Stimulated activated memory B cell treated with anti-CD40 and anti-IgM and Interleukin-4, amounts not matched to agents 10 μg/mL and 1 μg/mL and 100 μg/mL, for 72 hours (primary cell): ENCODE data around the gene EPHA10.

Experiments used
- ATAC-seq: fragments of 150-1000 bp; cut with Tn5 transposase; 2 replicates; pipeline ENCODE4 v1.10.0; 2021
- H3K27ac Mint-ChIP-seq: one replicate; pipeline ENCODE4 v1.8.0; 2022; ENCODE audit warnings: mild to moderate bottlenecking, mixed read lengths
- H3K27me3 Mint-ChIP-seq: one replicate; pipeline ENCODE4 v1.8.0; 2022; ENCODE audit warnings: mixed read lengths
- H3K36me3 Mint-ChIP-seq: one replicate; pipeline ENCODE4 v1.8.0; 2022; ENCODE audit warnings: mixed read lengths
- H3K4me1 Mint-ChIP-seq: one replicate; pipeline ENCODE4 v1.8.0; 2022; ENCODE audit warnings: mixed read lengths
- H3K4me3 Mint-ChIP-seq: one replicate; pipeline ENCODE4 v1.8.0; 2022; ENCODE audit warnings: mild to moderate bottlenecking, moderate library complexity, mixed read lengths
- H3K9me3 Mint-ChIP-seq: one replicate; pipeline ENCODE4 v1.8.0; 2022; ENCODE audit warnings: mixed read lengths

EPHA10 gene

GRCh38 chr1:37717631-37718030 lies 47.3 kb downstream of the EPHA10 start:
- no peaks in the 10 kb centered on the region for H3K36me3 Mint-ChIP-seq
- H3K27me3 Mint-ChIP-seq, result peaks cover 24% of the 10 kb centered on the region
- no peaks in the 10 kb centered on the region for H3K9me3 Mint-ChIP-seq
- no peak overlapping the region for H3K27ac Mint-ChIP-seq
- no peak for ATAC-seq
- no peaks in the 10 kb centered on the region for H3K4me1 Mint-ChIP-seq
- no peak overlapping the region for H3K4me3 Mint-ChIP-seq

GRCh38 chr1:37716321-37716720 lies 48.6 kb downstream of the EPHA10 start:
- peaks cover 24% of the 10 kb centered on the region for H3K27me3 Mint-ChIP-seq
- no peaks in the 10 kb centered on the region for H3K4me1 Mint-ChIP-seq
- no peak overlapping the region for H3K4me3 Mint-ChIP-seq
- no peak overlapping the region for H3K27ac Mint-ChIP-seq
- H3K36me3 Mint-ChIP-seq, result no peaks in the 10 kb centered on the region
- no peaks in the 10 kb centered on the region for H3K9me3 Mint-ChIP-seq
- ATAC-seq, result no peak

- Mint-ChIP-seq H3K27me3 (peaks cover 24% of the 10 kb centered on the region), H3K36me3 (peaks cover under 1% of the 10 kb centered on the region), H3K27ac (no peak overlapping the region), H3K9me3 (no peaks in the 10 kb centered on the region), H3K4me1 (no peaks in the 10 kb centered on the region), H3K4me3 (no peak overlapping the region)
- ATAC-seq, result no peak
These were observed 50.2 kb downstream of the EPHA10 start for GRCh38 chr1:37714689-37715088.

DNA sequence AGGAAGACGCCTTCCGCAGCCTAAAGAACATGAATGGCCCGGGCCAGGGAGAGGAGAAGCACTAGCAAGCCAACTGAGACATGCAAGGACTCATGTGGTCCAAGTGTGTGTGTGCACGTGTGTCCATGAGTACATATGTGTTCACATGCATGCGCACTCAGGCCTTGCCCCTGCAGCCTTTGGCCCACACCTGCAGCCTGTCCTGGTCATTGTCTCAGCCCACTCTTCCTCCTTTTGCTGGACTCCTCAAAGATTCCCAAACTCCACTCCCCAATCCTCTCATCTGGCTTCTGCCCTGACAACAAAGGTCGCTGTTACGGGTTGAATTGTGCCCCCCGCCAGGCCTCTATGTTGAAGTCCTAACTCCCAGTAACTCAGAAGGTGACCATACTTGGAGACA lies 50.7 kb downstream of the EPHA10 start:
- Mint-ChIP-seq H3K4me3 (no peak overlapping the region), H3K4me1 (no peaks in the 10 kb centered on the region), H3K27ac (no peak overlapping the region), H3K36me3 (peaks cover 5% of the 10 kb centered on the region), H3K9me3 (no peaks in the 10 kb centered on the region), H3K27me3 (peaks cover 20% of the 10 kb centered on the region)
- no peak for ATAC-seq

DNA sequence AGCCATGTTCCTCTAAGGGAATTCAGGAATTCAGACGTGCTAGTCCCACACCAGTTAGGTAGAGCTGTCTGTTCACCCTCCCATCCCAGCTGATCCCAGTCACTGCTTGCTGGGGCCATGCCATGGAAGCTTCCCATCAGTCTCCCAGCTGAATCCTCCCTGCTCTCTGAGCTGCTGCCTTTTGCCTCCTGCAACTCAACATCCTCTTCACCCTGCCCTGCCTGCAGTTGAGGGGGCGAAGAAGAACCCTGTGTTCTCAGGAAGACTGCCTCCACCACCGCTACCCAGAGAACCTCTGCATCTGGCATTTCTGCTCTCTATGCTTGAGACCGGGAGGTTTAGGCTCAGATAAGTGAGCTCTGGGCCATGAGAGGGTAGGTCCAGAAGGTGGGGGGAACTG lies 56.4 kb downstream of the EPHA10 start:
- peaks cover 26% of the 10 kb centered on the region for H3K36me3 Mint-ChIP-seq
- H3K27me3 Mint-ChIP-seq, result no peaks in the 10 kb centered on the region
- no peaks in the 10 kb centered on the region for H3K9me3 Mint-ChIP-seq
- no peak overlapping the region for H3K4me3 Mint-ChIP-seq
- ATAC-seq, result no peak
- H3K27ac Mint-ChIP-seq, result no peak overlapping the region
- no peaks in the 10 kb centered on the region for H3K4me1 Mint-ChIP-seq

GRCh38 chr1:37705399-37705798 lies 59.5 kb downstream of the EPHA10 start:
- ATAC-seq, result no peak
- no peaks in the 10 kb centered on the region for H3K9me3 Mint-ChIP-seq
- H3K36me3 Mint-ChIP-seq, result peaks cover 37% of the 10 kb centered on the region
- no peak overlapping the region for H3K4me3 Mint-ChIP-seq
- no peak overlapping the region for H3K27ac Mint-ChIP-seq
- H3K27me3 Mint-ChIP-seq, result no peaks in the 10 kb centered on the region
- H3K4me1 Mint-ChIP-seq, result no peaks in the 10 kb centered on the region

GRCh38 chr1:37704966-37705365 lies 60.0 kb downstream of the EPHA10 start:
- peaks cover 37% of the 10 kb centered on the region for H3K36me3 Mint-ChIP-seq
- H3K27me3 Mint-ChIP-seq, result no peaks in the 10 kb centered on the region
- no peak overlapping the region for H3K27ac Mint-ChIP-seq
- H3K4me3 Mint-ChIP-seq, result no peak overlapping the region
- no peak for ATAC-seq
- no peaks in the 10 kb centered on the region for H3K4me1 Mint-ChIP-seq
- no peaks in the 10 kb centered on the region for H3K9me3 Mint-ChIP-seq

GRCh38 chr1:37703061-37703460 lies 61.9 kb downstream of the EPHA10 start:
- peaks cover 33% of the 10 kb centered on the region for H3K36me3 Mint-ChIP-seq
- no peaks in the 10 kb centered on the region for H3K9me3 Mint-ChIP-seq
- no peak for ATAC-seq
- H3K4me1 Mint-ChIP-seq, result no peaks in the 10 kb centered on the region
- no peaks in the 10 kb centered on the region for H3K27me3 Mint-ChIP-seq
- H3K4me3 Mint-ChIP-seq, result no peak overlapping the region
- no peak overlapping the region for H3K27ac Mint-ChIP-seq

- Mint-ChIP-seq H3K27me3 (no peaks in the 10 kb centered on the region), H3K9me3 (no peaks in the 10 kb centered on the region), H3K27ac (no peak overlapping the region), H3K36me3 (peaks cover 21% of the 10 kb centered on the region), H3K4me1 (no peaks in the 10 kb centered on the region), H3K4me3 (no peak overlapping the region)
- no peak for ATAC-seq
These were observed 63.9 kb downstream of the EPHA10 start for GRCh38 chr1:37701051-37701450.

GRCh38 chr1:37699147-37699546 lies 65.8 kb downstream of the EPHA10 start:
- no peaks in the 10 kb centered on the region for H3K4me1 Mint-ChIP-seq
- H3K36me3 Mint-ChIP-seq, result peaks cover 21% of the 10 kb centered on the region
- no peaks in the 10 kb centered on the region for H3K9me3 Mint-ChIP-seq
- ATAC-seq, result no peak
- no peaks in the 10 kb centered on the region for H3K27me3 Mint-ChIP-seq
- H3K27ac Mint-ChIP-seq, result no peak overlapping the region
- no peak overlapping the region for H3K4me3 Mint-ChIP-seq

GRCh38 chr1:37697737-37698136 lies 67.2 kb downstream of the EPHA10 start:
- Mint-ChIP-seq H3K4me3 (no peak overlapping the region), H3K27me3 (no peaks in the 10 kb centered on the region), H3K4me1 (no peaks in the 10 kb centered on the region), H3K27ac (no peak overlapping the region), H3K9me3 (no peaks in the 10 kb centered on the region), H3K36me3 (peaks cover 21% of the 10 kb centered on the region)
- ATAC-seq, result no peak

DNA sequence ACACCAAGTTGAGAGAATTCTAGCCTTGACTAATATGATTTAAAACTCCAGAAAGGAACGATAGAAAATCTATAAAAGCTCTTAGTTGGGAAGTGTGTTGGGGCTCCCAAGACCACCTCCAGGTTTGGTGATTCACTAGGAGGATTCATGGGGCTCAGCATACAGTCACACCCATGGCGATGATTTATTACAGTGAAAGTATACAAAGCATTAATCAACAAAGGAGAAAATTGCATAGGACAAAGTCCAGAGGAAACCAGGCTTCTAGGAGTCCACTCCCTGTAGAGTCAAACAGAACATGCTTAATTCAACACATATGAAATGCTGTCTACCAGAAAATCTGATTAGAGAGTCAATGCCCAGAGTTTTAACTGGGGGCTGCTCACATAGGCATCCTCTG lies 67.8 kb downstream of the EPHA10 start:
- peaks cover 1% of the 10 kb centered on the region for H3K4me1 Mint-ChIP-seq
- H3K36me3 Mint-ChIP-seq, result peaks cover 17% of the 10 kb centered on the region
- no peak overlapping the region for H3K4me3 Mint-ChIP-seq
- no peaks in the 10 kb centered on the region for H3K9me3 Mint-ChIP-seq
- H3K27me3 Mint-ChIP-seq, result no peaks in the 10 kb centered on the region
- H3K27ac Mint-ChIP-seq, result no peak overlapping the region
- no peak for ATAC-seq

GRCh38 chr1:37692834-37693175 lies 72.1 kb downstream of the EPHA10 start:
- Mint-ChIP-seq H3K9me3 (no peaks in the 10 kb centered on the region), H3K27me3 (no peaks in the 10 kb centered on the region), H3K27ac (peak overlapping the region; percentile 92), H3K4me1 (peaks cover 42% of the 10 kb centered on the region), H3K4me3 (peak overlapping the region; percentile 100), H3K36me3 (peaks cover 8% of the 10 kb centered on the region)
- ATAC-seq, result no peak

DNA sequence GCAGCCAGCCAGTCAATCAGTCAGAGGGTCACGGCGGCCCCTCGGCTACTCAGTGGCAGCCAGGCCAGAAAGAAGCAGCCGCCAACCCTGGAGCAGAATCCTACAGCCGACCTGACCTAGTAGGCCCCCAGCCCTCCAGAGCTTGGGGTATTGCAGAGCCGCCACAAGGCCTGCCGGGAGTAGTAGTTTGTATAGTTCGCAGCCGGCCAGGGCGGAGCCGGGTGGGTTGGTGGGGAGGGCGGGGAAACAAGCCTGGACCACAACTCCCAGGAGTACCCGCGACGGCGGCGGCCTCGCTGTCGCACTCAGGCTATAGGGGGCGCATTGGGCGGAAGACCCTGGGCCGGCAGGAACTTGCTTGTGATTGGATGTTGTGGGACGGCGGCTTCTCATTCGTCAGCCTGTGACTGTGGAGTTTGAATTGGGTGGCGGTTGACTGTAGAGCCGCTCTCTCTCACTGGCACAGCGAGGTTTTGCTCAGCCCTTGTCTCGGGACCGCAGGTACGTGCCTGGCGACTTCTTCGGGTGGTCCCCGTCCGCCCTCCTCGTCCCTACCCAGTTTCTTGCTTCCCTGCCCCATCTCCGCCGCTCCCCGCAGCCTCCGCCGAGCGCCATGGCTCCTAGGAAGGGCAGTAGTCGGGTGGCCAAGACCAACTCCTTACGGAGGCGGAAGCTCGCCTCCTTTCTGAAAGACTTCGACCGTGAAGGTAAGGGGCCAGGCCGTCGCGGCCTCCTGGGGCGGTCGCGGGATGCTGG lies 72.7 kb downstream of the EPHA10 start, which contains the start of gene CDCA8:
Gene CDCA8 (plus strand): TSS at position 439 of the 756 bp plus-strand sequence. CDS start 175 bp downstream, at position 614.
- peaks cover 10% of the 10 kb centered on the region for H3K36me3 Mint-ChIP-seq
- H3K9me3 Mint-ChIP-seq, result no peaks in the 10 kb centered on the region
- peaks cover 42% of the 10 kb centered on the region for H3K4me1 Mint-ChIP-seq
- peak; percentile 95 for ATAC-seq
- no peaks in the 10 kb centered on the region for H3K27me3 Mint-ChIP-seq
- peak within 1 kb of the TSS; percentile 92 for H3K27ac Mint-ChIP-seq
- peak within 1 kb of the TSS; percentile 100 for H3K4me3 Mint-ChIP-seq

DNA sequence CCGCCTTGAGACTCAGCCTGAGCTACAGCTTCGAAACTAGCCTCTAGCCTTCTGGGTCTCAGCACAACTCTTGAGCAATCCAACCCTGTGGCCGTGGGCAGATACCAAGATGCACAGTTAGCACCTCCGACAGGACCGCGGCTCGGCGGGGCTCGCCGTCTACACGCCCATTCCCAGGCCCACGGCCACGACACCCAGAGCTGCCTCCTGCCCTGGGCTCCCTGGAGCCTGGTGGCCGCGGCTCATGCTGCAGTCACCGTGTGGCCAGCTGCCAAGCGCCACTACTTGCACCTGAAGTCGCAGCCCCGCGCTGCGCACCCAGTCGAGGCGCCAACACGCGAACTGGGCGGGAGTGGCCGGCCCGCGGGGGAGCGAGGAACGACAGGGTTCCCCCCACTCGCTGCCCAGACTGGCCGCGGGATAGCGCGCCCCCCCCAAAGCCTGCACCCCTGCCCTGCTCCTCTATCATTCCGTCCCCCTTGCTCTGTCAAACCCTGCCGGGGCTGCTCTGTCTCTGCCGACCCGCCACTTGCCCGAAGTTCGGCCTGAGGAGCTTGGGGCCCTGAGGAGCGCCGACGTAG lies 73.3 kb downstream of the EPHA10 start:
- H3K4me1 Mint-ChIP-seq, result peaks cover 42% of the 10 kb centered on the region
- no peaks in the 10 kb centered on the region for H3K27me3 Mint-ChIP-seq
- peaks cover 12% of the 10 kb centered on the region for H3K36me3 Mint-ChIP-seq
- no peaks in the 10 kb centered on the region for H3K9me3 Mint-ChIP-seq
- H3K27ac Mint-ChIP-seq, result peak overlapping the region; percentile 92
- peak overlapping the region; percentile 100 for H3K4me3 Mint-ChIP-seq
- ATAC-seq, result peak; percentile 1

- Mint-ChIP-seq H3K4me3 (no peak overlapping the region), H3K4me1 (peaks cover 48% of the 10 kb centered on the region), H3K9me3 (no peaks in the 10 kb centered on the region), H3K27me3 (no peaks in the 10 kb centered on the region), H3K36me3 (peaks cover 30% of the 10 kb centered on the region), H3K27ac (peak overlapping the region; percentile 92)
- no peak for ATAC-seq
These were observed 76.0 kb downstream of the EPHA10 start for GRCh38 chr1:37688926-37689325.
